ENCODE measurements around the gene ARRB2.

Gene ARRB2

DNA sequence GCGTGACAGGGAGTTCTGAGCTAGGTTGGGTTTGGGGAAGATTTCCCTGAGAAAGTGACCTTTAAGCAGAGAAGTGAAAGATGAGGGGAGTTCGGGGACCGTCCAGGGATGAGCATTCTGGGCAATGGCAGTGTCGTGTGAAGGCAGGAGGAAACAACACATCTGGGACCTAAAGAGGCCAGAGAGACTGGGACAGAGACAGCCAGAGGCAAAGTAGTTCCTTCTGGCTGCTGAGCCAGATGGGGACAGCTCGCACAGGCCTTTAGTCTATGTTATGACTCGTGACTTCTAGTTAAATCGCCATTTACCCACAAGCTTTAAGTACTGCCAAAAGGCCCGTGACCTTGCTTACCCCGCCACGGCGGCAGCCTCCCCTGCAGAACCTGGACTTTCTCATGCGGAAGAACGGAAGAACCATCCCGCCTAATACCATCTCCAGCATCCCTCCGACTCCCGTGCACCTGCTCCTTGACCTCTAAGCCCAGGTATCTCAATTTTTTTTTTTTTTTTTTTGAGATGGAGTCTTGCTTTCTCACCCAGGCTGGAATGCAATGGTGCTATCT lies 12.3 kb downstream of the ARRB2 start:
- no peak for DNase-seq (ENCODE audit: low read depth in 2 of 2, low spot score in 1 of 2)

DNA sequence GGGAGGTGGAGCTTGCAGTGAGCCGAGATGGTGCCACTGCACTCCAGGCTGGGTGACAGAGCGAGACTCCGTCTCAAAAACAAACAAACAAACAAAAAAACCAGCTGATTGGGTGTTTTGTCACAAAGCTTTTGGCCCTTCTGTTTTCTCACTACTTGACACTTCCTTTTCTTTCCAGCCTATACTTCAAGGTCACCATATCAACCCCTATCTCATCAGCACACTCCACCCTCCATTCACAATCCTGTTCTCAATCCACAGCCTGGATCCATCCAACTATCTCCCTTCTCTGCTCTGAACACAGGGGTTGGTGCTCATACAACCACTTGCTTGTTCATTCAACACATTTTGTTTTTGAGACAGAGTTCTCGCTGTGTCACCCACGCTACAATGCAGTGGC lies 14.2 kb downstream of the ARRB2 start:
- DNase-seq (ENCODE audit: low read depth in 2 of 2, low spot score in 1 of 2) = no peak

DNA sequence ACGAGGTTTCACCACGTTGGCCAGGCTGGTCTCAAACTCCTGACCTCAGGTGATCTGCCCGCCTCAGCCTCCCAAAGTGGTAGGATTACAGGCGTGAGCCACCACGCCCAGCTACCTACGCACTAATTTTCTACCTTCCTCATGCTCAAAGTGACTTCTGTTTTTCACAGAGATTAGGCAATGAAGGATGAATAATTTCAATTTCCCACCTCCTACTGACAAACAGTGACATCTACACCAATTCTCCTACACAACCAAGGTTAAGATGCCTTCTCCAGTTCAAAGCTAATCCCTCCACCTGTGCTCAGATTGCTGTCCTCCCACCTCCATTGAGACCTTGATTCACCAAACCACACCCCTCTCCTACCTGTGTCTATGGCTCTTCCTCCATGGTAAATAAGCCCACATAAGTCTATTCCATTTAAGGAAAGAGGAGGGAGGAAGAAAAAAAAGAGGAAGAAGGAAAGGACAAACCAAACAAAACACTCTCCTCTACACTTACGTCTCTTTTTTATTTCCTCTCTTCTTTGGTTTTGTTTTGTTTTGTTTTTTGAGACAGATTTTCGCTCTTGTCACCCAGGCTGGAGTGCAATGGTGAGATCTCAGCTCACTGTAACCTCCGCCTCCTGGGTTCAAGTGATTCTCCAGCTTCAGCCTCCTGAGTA lies 15.3 kb downstream of the ARRB2 start:
- no peak for DNase-seq (ENCODE audit: low read depth in 2 of 2, low spot score in 1 of 2)

DNA sequence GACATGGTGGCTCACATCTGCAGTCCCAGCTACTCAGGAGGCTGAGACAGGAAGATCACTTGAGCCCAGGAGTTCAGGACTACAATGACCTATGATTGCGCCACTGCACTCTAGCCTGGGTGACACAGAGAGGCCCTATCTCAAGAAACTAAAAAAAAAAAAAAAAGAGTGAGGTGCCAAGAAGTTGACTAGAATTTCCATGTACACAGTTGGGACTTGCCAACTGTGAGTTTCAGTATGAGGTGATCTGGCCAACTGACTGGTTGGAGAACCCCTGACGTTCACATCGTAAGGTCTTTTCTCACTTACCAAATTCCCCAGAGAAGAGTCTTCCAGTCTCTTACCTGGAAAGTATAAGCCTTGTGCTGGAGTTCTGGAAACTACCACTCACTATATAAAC lies 17.7 kb downstream of the ARRB2 start:
- no peak for DNase-seq (ENCODE audit: low read depth in 2 of 2, low spot score in 1 of 2)

DNA sequence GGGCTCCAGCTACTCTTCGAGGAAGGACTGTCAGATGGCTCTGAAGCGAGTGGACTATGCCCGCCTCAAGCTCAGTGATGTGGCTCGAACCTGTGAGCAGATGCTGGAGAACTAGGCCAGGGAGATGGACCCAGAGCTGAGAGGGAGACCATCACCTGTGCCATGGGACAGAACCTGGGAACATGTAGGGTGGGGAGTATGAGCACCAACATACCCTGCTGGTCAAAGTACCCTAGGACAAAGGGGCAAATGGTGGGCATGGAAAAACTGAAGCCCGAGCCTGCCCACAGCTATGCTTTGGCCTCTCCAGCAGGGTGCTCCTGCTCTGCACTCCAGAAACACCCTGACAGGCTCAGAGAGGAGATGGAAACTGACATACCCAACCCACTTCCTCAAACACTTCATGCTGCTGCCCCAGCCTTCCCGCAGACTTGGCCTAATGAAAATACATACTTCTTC lies 22.7 kb downstream of the ARRB2 start:
- no peak for DNase-seq (ENCODE audit: low read depth in 2 of 2, low spot score in 1 of 2)

DNA sequence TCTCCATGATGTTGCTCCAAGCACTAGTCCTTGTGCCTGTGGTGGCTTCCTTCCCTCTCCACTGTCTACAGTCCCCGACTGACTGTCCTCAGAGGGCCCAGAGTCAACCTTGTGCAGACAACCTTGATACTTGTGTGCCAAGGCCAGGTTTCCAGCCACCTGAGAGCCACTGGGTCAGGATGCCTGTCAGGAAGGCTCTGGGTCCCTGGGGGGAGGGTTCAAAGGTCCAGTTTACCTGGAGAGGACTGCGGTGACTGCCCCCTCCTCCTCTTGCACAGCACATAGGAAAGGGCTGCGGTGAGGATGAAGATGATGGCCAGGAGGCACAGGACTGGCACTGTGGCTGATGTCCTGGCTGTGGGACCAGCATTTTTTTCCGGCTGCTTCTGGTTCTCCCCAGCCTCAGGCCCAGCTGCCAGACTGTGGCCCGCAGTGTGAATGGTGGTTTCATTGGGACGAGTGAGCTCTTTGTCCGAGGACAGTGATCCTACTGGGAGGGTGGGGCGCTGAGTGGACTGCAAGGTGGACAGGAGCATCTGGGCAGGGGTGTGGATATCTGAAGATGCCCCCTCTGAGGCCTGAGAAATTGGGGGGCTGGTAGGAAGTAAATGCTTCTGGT lies 24.5 kb downstream of the ARRB2 start:
- DNase-seq (ENCODE audit: low read depth in 2 of 2, low spot score in 1 of 2) = no peak

GRCh38 chr17:4735876-4736651 lies 25.6 kb downstream of the ARRB2 start:
- no peak for DNase-seq (ENCODE audit: low read depth in 2 of 2, low spot score in 1 of 2)

DNA sequence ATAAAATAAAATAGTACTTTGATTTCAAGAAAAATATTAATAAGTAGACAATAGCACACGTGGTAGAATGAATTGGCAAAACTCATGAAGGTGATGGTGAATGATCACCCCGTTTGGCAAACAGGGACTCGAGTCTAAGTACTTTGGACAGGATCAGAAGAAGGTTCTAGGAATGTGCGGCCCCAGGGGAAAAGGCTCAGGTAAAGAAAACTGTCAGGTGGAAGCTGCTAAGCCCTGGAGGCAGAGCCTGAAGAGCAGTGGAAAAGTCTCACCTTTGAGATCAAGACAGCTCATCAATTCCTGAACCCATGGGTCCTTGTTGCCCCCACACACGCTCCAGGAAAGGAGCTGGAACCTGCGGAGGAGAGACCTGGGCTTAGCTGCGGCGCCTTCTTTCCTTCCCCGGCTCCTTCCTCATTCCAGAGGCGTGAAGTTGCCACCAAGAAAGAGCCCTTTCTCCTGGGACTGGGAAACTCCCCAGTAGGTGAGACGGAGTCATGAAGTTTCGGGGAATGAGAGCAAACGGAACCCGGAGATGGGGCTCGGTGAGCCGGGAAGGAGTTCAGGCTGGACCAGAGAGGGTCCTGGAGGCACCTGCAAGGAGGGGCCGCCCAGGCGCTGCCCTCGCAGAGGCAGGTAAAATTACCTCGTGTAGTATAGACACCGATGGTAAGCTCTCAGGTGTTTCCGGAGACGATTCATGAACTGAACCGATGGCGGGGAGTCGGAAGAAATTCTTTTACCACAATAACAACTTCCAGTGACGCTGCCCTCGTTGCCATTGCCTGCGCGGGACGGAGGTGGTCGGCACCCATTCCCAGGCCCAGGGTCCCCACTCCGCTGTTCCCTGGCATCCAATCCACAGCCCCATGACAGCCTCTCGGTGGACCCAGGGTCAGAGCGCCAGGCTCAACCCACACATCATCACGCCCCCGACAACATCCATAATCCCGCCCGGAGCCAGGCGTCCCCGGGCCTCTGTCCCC lies 28.0 kb downstream of the ARRB2 start:
- DNase-seq (ENCODE audit: low read depth in 2 of 2, low spot score in 1 of 2) = no peak

- DNase-seq (ENCODE audit: low read depth in 2 of 2, low spot score in 1 of 2) = peak in 1 of 2 donors; percentile 38
Measured at GRCh38 chr17:4739122-4740024, 28.9 kb downstream of the ARRB2 start, which contains the start of the genes CXCL16 and ZMYND15. CXCL16 (minus strand) TSS chr17:4739928; CDS start chr17:4739339, 589 bp downstream. ZMYND15 (plus strand) TSS chr17:4739833; CDS start chr17:4740549, 716 bp downstream.

DNA sequence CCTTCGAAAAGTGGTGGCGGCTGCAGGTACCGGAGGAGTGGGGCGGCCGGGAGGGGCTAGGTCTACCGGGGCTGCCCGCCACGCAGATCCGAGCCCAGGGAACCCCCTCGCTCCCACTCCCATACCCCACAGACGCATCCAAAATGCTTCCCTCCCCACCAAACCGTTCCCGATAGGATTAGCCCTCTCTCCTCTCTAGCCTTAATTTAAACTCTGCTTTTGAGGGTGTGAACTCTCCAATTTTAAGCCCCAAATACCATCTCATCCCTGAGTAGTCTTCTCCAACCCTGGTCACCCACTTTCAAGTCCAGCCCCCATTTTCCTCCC lies 29.6 kb downstream of the ARRB2 start:
- DNase-seq (ENCODE audit: low read depth in 2 of 2, low spot score in 1 of 2) = no peak

GRCh38 chr17:4740584-4740983 lies 30.2 kb downstream of the ARRB2 start:
- DNase-seq (ENCODE audit: low read depth in 2 of 2, low spot score in 1 of 2) = no peak

DNA sequence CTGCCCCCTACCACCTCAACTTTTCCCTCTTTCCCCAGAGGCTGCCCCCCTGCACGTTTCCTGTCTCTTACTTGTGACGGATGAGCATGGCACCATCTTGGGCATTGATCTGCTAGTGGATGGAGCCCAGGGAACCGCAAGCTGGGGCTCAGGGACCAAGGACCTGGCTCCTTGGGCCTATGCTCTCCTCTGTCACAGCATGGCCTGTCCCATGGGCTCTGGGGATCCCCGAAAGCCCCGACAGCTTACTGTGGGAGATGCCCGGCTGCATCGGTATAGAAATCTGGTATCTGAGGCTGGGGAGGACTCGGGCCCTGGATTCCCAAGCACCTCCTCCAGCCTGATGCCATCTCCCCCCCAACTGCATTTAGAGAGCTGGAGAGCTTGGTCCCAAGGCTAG lies 31.1 kb downstream of the ARRB2 start:
- no peak for DNase-seq (ENCODE audit: low read depth in 2 of 2, low spot score in 1 of 2)

GRCh38 chr17:4742133-4742532 lies 31.7 kb downstream of the ARRB2 start:
- no peak for DNase-seq (ENCODE audit: low read depth in 2 of 2, low spot score in 1 of 2)

DNA sequence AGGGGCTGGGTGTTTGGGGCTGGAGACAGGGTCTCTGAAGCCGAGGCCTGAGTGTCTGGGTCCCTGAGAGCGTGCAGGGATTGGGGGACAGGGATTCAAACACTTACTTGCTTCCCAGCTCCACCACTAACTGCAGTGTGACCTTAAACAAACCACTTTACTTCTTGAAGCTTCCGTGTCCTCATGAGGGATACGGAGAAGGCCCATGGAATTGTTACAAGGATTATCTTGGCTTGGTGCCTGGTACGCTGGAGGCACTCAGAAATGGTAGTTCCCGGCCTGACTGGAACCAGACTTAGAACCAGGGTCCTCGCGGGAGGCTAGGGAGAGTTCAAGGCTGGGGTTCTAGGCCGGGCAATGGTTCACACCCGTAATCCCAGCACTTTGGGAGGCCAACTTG lies 32.2 kb downstream of the ARRB2 start:
- no peak for DNase-seq (ENCODE audit: low read depth in 2 of 2, low spot score in 1 of 2)

GRCh38 chr17:4743216-4743615 lies 32.8 kb downstream of the ARRB2 start:
- DNase-seq (ENCODE audit: low read depth in 2 of 2, low spot score in 1 of 2) = no peak

DNA sequence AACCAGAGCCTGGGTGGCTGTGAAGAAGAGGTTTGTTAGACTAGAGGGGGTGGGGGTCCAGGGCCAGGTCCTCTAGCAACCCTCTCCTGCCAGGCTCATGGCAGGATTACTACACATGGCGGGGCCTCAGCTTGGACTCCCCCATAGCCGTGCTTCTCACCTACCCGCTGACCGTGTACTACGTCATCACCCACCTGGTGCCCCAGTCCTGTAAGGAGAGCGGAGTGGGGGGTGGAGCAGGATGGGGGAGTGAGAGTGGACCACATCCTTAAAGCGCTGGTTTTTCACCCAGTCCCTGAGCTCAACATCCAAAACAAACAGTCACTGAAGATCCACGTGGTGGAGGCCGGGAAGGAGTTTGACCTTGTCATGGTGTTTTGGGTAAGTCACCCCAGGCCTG lies 33.5 kb downstream of the ARRB2 start:
- no peak for DNase-seq (ENCODE audit: low read depth in 2 of 2, low spot score in 1 of 2)

DNA sequence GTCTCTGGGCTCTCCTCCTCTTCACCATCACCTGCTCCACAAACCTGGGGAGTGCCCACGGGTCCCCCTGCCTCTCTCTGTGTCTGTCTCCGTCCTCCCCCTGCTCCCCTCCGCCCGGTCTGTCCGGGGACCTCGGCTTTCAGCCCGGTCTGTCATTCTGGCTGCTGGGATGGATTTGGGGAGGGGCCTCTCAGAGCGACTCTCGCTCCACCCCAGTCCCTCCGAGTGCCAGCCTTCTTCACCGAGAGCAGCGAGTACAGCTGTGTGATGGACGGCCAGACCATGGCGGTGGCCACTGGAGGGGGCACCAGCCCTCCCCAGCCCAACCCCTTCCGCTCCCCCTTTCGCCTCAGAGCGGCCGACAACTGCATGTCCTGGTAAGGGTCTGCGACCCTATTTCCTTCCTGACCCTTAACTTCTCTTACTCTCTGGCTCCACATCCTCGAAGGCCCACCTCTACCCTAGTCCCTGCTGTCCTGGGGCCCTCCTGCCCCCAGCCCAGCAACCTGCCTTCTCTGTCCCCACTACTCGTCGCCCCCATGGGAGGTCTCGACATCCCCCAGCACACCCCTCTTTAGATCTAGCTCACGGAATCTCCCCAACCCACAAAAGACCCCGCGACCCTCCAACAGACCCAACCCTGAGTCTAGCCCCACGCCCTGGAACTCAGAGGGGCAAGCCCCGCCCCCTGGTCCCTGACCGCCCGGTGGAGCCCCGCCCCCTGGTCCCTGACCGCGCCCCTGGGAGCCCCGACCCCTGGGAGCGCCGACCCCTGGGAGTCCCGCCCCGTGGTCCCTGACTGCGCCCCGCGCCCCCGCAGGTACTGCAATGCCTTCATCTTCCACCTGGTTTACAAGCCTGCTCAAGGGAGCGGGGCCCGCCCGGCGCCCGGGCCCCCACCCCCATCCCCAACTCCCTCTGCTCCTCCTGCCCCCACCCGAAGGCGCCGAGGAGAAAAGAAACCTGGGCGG lies 34.9 kb downstream of the ARRB2 start:
- DNase-seq (ENCODE audit: low read depth in 2 of 2, low spot score in 1 of 2) = no peak

- DNase-seq (ENCODE audit: low read depth in 2 of 2, low spot score in 1 of 2) = no peak
Measured at GRCh38 chr17:4747847-4748246, 37.4 kb downstream of the ARRB2 start.

DNA sequence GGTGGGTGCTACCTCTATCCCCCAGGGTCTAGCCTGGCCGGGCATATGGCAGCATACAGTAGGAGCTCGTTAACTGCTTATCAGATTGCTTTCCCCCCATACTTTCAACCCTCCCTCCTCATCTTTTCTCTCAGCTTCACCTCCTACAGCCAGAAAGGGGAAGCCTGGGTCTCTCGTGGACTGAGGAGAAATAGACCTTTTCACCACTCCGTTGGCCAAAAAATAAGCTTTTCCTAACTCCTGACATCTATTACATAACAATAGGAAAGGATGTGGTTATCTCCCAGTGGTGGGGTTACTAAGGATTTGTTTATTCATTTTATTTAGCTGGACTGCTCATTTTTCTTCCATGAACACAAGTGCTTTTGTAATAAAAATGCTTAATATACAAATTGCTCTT lies 38.3 kb downstream of the ARRB2 start:
- DNase-seq (ENCODE audit: low read depth in 2 of 2, low spot score in 1 of 2) = no peak
